A549 (cell line): Measurements from ENCODE around the gene ZNF768. TPM values are rescaled to one million over a fixed set of nuclear protein-coding genes. Genes with fewer than 3 reads are reported as not detected.

Experiments
- ATOH8 ChIP-seq: fragments of 250-450 bp; sonication (Bioruptor Pico); IDR thresholded peaks from 2 replicates; pipeline ENCODE4 v1.5.0; 2020; ENCODE audit warnings: low read depth, mild to moderate bottlenecking, moderate library complexity
- BHLHE40 ChIP-seq: IDR thresholded peaks from 2 replicates; pipeline ENCODE4 v1.6.1; 2012; ENCODE audit warnings: low read depth, low read length, inconsistent platforms
- CEBPB ChIP-seq, 2 experiments: fragments of >200 bp in 1 of 2; sonication (Bioruptor Twin) in 1 of 2; formaldehyde crosslinking in 1 of 2; IDR thresholded peaks; 2 replicates each; pipeline ENCODE4 v1.6.1; 2012 to 2016
- CHD4 ChIP-seq: fragments of 200-600 bp; sonication (generic); IDR thresholded peaks from 2 replicates; pipeline ENCODE4 v1.6.1; 2016; ENCODE audit warnings: antibody characterized with exemption, mild to moderate bottlenecking, borderline replicate concordance
- E2F6 ChIP-seq: IDR thresholded peaks from 2 replicates; pipeline ENCODE4 v1.6.1; 2012; ENCODE audit warnings: low read depth, borderline replicate concordance
- EHF ChIP-seq: fragments of 250-450 bp; sonication (Bioruptor Pico); IDR thresholded peaks from 2 replicates; pipeline ENCODE4 v1.5.0; 2020; ENCODE audit warnings: mild to moderate bottlenecking
- ESRRA ChIP-seq: fragments of 150-350 bp; IDR thresholded peaks from 2 replicates; pipeline ENCODE4 v1.6.1; 2014; ENCODE audit warnings: mild to moderate bottlenecking, low read length, borderline replicate concordance
- FOSB ChIP-seq: fragments of 250-450 bp; sonication (Bioruptor Pico); IDR thresholded peaks from 2 replicates; pipeline ENCODE4 v1.5.0; 2020; ENCODE audit warnings: mild to moderate bottlenecking, moderate library complexity
- FOSL2 ChIP-seq, 2 experiments: fragments of 450-650 bp in 1 of 2; fragments of >200 bp in 1 of 2; sonication (Bioruptor Twin) in 1 of 2; formaldehyde crosslinking; IDR thresholded peaks; 2 replicates each; pipeline versions ENCODE4 v1.5.0 to v1.6.1; 2016 to 2020; ENCODE audit warnings: mild to moderate bottlenecking in 1 of 2, moderate library complexity in 1 of 2
- HDAC2 ChIP-seq: fragments of 200-600 bp; sonication (generic); IDR thresholded peaks from 2 replicates; pipeline ENCODE4 v1.6.1; 2016
- HES2 ChIP-seq: fragments of >200 bp; sonication (Bioruptor Twin); formaldehyde crosslinking; IDR thresholded peaks from 2 replicates; pipeline ENCODE4 v1.6.1; 2016
- HMGXB4 ChIP-seq: fragments of 250-450 bp; sonication (Bioruptor Pico); IDR thresholded peaks from 2 replicates; pipeline ENCODE4 v1.5.0; 2021; ENCODE audit warnings: mild to moderate bottlenecking, moderate library complexity, borderline replicate concordance
- JUNB ChIP-seq: fragments of >200 bp; sonication (Bioruptor Twin); formaldehyde crosslinking; IDR thresholded peaks from 2 replicates; pipeline ENCODE4 v1.6.1; 2016
- KDM1A ChIP-seq: fragments of 200-600 bp; sonication (generic); IDR thresholded peaks from 2 replicates; pipeline ENCODE4 v1.6.1; 2016; ENCODE audit warnings: low read depth, mild to moderate bottlenecking
- KDM5A ChIP-seq: fragments of 200-600 bp; sonication (generic); IDR thresholded peaks from 2 replicates; pipeline ENCODE4 v1.6.1; 2016; ENCODE audit warnings: antibody characterized with exemption, mild to moderate bottlenecking
- PHF8 ChIP-seq: fragments of 200-600 bp; sonication (generic); IDR thresholded peaks from 2 replicates; pipeline ENCODE4 v1.6.1; 2016; ENCODE audit warnings: low read depth, mild to moderate bottlenecking, antibody characterized with exemption, moderate library complexity, borderline replicate concordance
- POLR2A ChIP-seq: IDR thresholded peaks from 2 replicates; pipeline ENCODE4 v1.6.1; 2012; ENCODE audit warnings: mild to moderate bottlenecking, low read length
- RARB ChIP-seq: fragments of 250-450 bp; sonication (Bioruptor Pico); IDR thresholded peaks from 2 replicates; pipeline ENCODE4 v1.8.0; 2021; ENCODE audit warnings: mild to moderate bottlenecking, moderate library complexity
- REST ChIP-seq: fragments of 200-600 bp; sonication (generic); IDR thresholded peaks from 2 replicates; pipeline ENCODE4 v1.6.1; 2016; ENCODE audit warnings: antibody characterized with exemption, mild to moderate bottlenecking, moderate library complexity
- RNF2 ChIP-seq: fragments of 200-600 bp; sonication (generic); IDR thresholded peaks from 2 replicates; pipeline ENCODE4 v1.6.1; 2016; ENCODE audit warnings: low read depth, mild to moderate bottlenecking, antibody characterized with exemption, moderate library complexity, borderline replicate concordance
- TFCP2L1 ChIP-seq: fragments of 250-450 bp; sonication (Bioruptor Pico); IDR thresholded peaks from 2 replicates; pipeline ENCODE4 v1.5.0; 2021; ENCODE audit warnings: mild to moderate bottlenecking
- TP53 ChIP-seq: fragments of 250-450 bp; sonication (Bioruptor Pico); IDR thresholded peaks from 2 replicates; pipeline ENCODE4 v1.5.0; 2021; ENCODE audit warnings: mild to moderate bottlenecking, moderate library complexity
- ZFP36 ChIP-seq: fragments of 450-650 bp; IDR thresholded peaks from 2 replicates; pipeline ENCODE4 v1.6.1; 2014; ENCODE audit warnings: borderline replicate concordance; ENCODE audit not compliant: partially characterized antibody
- ZSCAN20 ChIP-seq: fragments of 250-450 bp; sonication (Bioruptor Pico); IDR thresholded peaks from 2 replicates; pipeline ENCODE4 v1.8.0; 2022; ENCODE audit warnings: mild to moderate bottlenecking, moderate library complexity
- polyA plus RNA-seq, 4 experiments: library from polyadenylated mRNA; depleted of rRNA in 3 of 4; stranded (reverse); fragments of >200 nt; fragmentation: RNase III in 1 of 4; extraction: RNeasy Plus Mini Kit Qiagen cat#74134 plus additional on column Dnase treatment in 1 of 4; gene quantifications; 2 replicates in 3 of 4; 3 replicates in 1 of 4; pipeline ENCODE4 v1.2.3, GENCODE V29; 2011 to 2017

The ZNF768 gene
- polyA plus RNA-seq, 2 of the 4 experiments (the other 2 are of a cell fraction): 17.0 to 33.6 TPM

- TF ChIP-seq REST: no peak
- TF ChIP-seq JUNB: no peak
- TF ChIP-seq POLR2A: peak; percentile 72
- no peak for TF ChIP-seq BHLHE40
- TF ChIP-seq FOSB: no peak
- TF ChIP-seq ZFP36: no peak
- no peak for TF ChIP-seq TP53 (CRISPR knock-in tag)
- TF ChIP-seq E2F6: peak; percentile 87
- peak; percentile 48; the same call in 1 of the 2 replicates for TF ChIP-seq ATOH8 (CRISPR knock-in tag)
- no peak for TF ChIP-seq RNF2
- TF ChIP-seq HES2: no peak
- TF ChIP-seq KDM5A: no peak
- no peak for TF ChIP-seq EHF
- no peak for TF ChIP-seq ZSCAN20 (CRISPR knock-in tag)
- TF ChIP-seq FOSL2 (IDR thresholded peaks at IDR 0.05): no peak
- TF ChIP-seq FOSL2 (CRISPR knock-in tag; IDR thresholded peaks at IDR 0.05): no peak
- TF ChIP-seq HMGXB4: no peak
- TF ChIP-seq ESRRA: no peak
- no peak for TF ChIP-seq TFCP2L1 (CRISPR knock-in tag)
- TF ChIP-seq CEBPB (IDR thresholded peaks at IDR 0.05): no peak
- TF ChIP-seq RARB (CRISPR knock-in tag): no peak
- peak; percentile 36 for TF ChIP-seq PHF8
- no peak for TF ChIP-seq CHD4
- TF ChIP-seq HDAC2: no peak
- TF ChIP-seq KDM1A: no peak
Observed at GRCh38 chr16:30534368-30535105, 8.2 kb upstream of the ZNF768 start, which contains the start of gene ZNF747 (continued).
